Breast epithelium (tissue), 4 donors: ENCODE results near the gene NSMF. TPM values are rescaled to one million over a fixed set of nuclear protein-coding genes. Genes with fewer than 3 reads are reported as not detected.

Source experiments
- DNase-seq, 2 donors: peaks; one replicate each; pipeline ENCODE4 v3.0.0-alpha.2; 2019; ENCODE audit warnings: low spot score in 2 of 2
- H3K27ac ChIP-seq, 2 donors: fragments of 200-600 bp; sonication (generic) in 1 of 2; one replicate each; pipeline ENCODE4 v1.5.1; 2016 to 2019; ENCODE audit warnings: mild to moderate bottlenecking in 1 of 2
- H3K27me3 ChIP-seq, 2 donors: fragments of 200-600 bp; sonication (generic) in 1 of 2; one replicate each; pipeline versions ENCODE4 v1.5.1 to v1.6.0; 2017 to 2019; ENCODE audit warnings: control low read depth in 1 of 2, mild to moderate bottlenecking in 1 of 2
- H3K36me3 ChIP-seq: fragments of 200-600 bp; one replicate; pipeline ENCODE4 v1.5.1; 2019
- H3K4me1 ChIP-seq, 2 donors: fragments of 200-600 bp; sonication (generic); one replicate each; pipeline ENCODE4 v1.5.1; 2016 to 2019; ENCODE audit warnings: control low read depth in 1 of 2
- H3K4me3 ChIP-seq, 3 donors: fragments of 200-600 bp; sonication (generic); 1 replicate in 2 of 3; 2 replicates in 1 of 3; pipeline ENCODE4 v1.5.1; 2016 to 2019; ENCODE audit warnings: mild to moderate bottlenecking in 3 of 3, moderate library complexity in 2 of 3
- H3K9me3 ChIP-seq, 2 donors: fragments of 200-600 bp; sonication (generic) in 1 of 2; one replicate each; pipeline ENCODE4 v1.5.1; 2016 to 2019; ENCODE audit warnings: control low read depth in 1 of 2
- CTCF ChIP-seq, 3 donors: fragments of 450-650 bp; IDR thresholded peaks; one replicate each; pipeline ENCODE4 v1.5.1; 2016 to 2017; ENCODE audit warnings: antibody characterized with exemption in 3 of 3, mild to moderate bottlenecking in 3 of 3, moderate library complexity in 3 of 3
- POLR2A ChIP-seq: fragments of 450-650 bp; IDR thresholded peaks from one replicate; pipeline ENCODE4 v1.6.1; 2016; ENCODE audit warnings: antibody characterized with exemption, mild to moderate bottlenecking, moderate library complexity
- POLR2AphosphoS5 ChIP-seq, 3 donors: sonication (generic); formaldehyde crosslinking; IDR thresholded peaks; one replicate each; pipeline ENCODE4 v1.6.1; 2017; ENCODE audit warnings: antibody characterized with exemption in 3 of 3
- intact Hi-C: fragments of 100-400 bp; cut with DNase I; formaldehyde crosslinking; loops from one replicate; pipeline ENCODE4 v1.15.1; 2023; ENCODE audit warnings: low total_unique reads
- total RNA-seq, 3 donors: library from RNA; depleted of rRNA; stranded (reverse); fragments of >200 nt; gene quantifications; one replicate each; pipeline ENCODE4 v1.1.0, GENCODE V29; 2016

The NSMF gene
- total RNA-seq: 10 to 100 TPM; 30.9 to 38.4 (median 37.4) TPM

- intact Hi-C loops: no loop called here
- Histone ChIP-seq H3K4me3 (peak within 1 kb of the TSS; percentile 72 to 93 (median 75)), H3K36me3 (no peaks in the 10 kb centered on the region), H3K27ac (peak within 1 kb of the TSS; percentile 75 to 79), H3K4me1 (no peaks in the 10 kb centered on the region), H3K9me3 (no peaks in the 10 kb centered on the region), H3K27me3 (no peaks in the 10 kb centered on the region)
- TF ChIP-seq CTCF (IDR thresholded peaks at IDR 0.05) (no peak), POLR2A (no peak), POLR2AphosphoS5 (IDR thresholded peaks at IDR 0.05) (peak in 1 of 3 donors; percentile 57)
- peak; percentile 91 to 92 for DNase-seq
These were observed at the start of gene NSMF for GRCh38 chr9:137459152-137459600. Gene NSMF (minus strand): TSS chr9:137459334. CDS start chr9:137459102, 232 bp downstream.

- Histone ChIP-seq H3K36me3 (no peaks in the 10 kb centered on the region), H3K4me1 (no peaks in the 10 kb centered on the region), H3K27me3 (no peaks in the 10 kb centered on the region), H3K4me3 (no peak overlapping the region), H3K27ac (no peak overlapping the region), H3K9me3 (no peaks in the 10 kb centered on the region)
- intact Hi-C loops: loop anchor here (2.0 kb wide), 1 partner anchor 64 kb away; no protein-coding TSS in a partner anchor
- TF ChIP-seq POLR2AphosphoS5 (IDR thresholded peaks at IDR 0.05) (no peak), POLR2A (no peak), CTCF (IDR thresholded peaks at IDR 0.05) (no peak)
- no peak for DNase-seq
These were observed 47.6 kb upstream of the NSMF start for GRCh38 chr9:137506702-137507171.

- H3K27ac ChIP-seq: no peak overlapping the region
- no peaks in the 10 kb centered on the region for H3K9me3 ChIP-seq
- intact Hi-C loops: loop anchor here (2.0 kb wide), 1 partner anchor 65 kb away; no protein-coding TSS in a partner anchor
- no peak for TF ChIP-seq POLR2A
- no peak for TF ChIP-seq CTCF (IDR thresholded peaks at IDR 0.05)
- no peak for TF ChIP-seq POLR2AphosphoS5 (IDR thresholded peaks at IDR 0.05)
- no peaks in the 10 kb centered on the region for H3K4me1 ChIP-seq
- DNase-seq: no peak
- H3K27me3 ChIP-seq: no peaks in the 10 kb centered on the region
- H3K36me3 ChIP-seq: no peaks in the 10 kb centered on the region
- H3K4me3 ChIP-seq: no peak overlapping the region
These were observed 47.1 kb upstream of the NSMF start for GRCh38 chr9:137506274-137506673.

- intact Hi-C loops: loop anchor here (2.0 kb wide), 1 partner anchor 65 kb away; no protein-coding TSS in a partner anchor
- H3K4me3 ChIP-seq: no peak overlapping the region
- no peak for DNase-seq
- TF ChIP-seq CTCF (IDR thresholded peaks at IDR 0.05) (no peak), POLR2AphosphoS5 (IDR thresholded peaks at IDR 0.05) (no peak), POLR2A (no peak)
- H3K4me1 ChIP-seq: no peaks in the 10 kb centered on the region
- peaks cover 2% of the 10 kb centered on the region for H3K36me3 ChIP-seq
- no peaks in the 10 kb centered on the region for H3K9me3 ChIP-seq
- H3K27ac ChIP-seq: no peak overlapping the region
- H3K27me3 ChIP-seq: no peaks in the 10 kb centered on the region
These were observed 46.4 kb upstream of the NSMF start for GRCh38 chr9:137505421-137506140.

- TF ChIP-seq POLR2AphosphoS5 (IDR thresholded peaks at IDR 0.05) (no peak), POLR2A (no peak), CTCF (IDR thresholded peaks at IDR 0.05) (no peak)
- H3K4me1 ChIP-seq: no peaks in the 10 kb centered on the region
- intact Hi-C loops: no loop called here
- peaks cover 7% of the 10 kb centered on the region for H3K36me3 ChIP-seq
- DNase-seq: no peak
- no peak overlapping the region for H3K27ac ChIP-seq
- H3K9me3 ChIP-seq: no peaks in the 10 kb centered on the region
- no peaks in the 10 kb centered on the region for H3K27me3 ChIP-seq
- no peak overlapping the region for H3K4me3 ChIP-seq
These were observed 45.3 kb upstream of the NSMF start for GRCh38 chr9:137504432-137504777.
